HepG2 (cell line): ENCODE measurements around the gene ODAM. TPM values are rescaled to one million over a fixed set of nuclear protein-coding genes. Genes with fewer than 3 reads are reported as not detected.

ENCODE experiments used
- ASH2L ChIP-seq: fragments of 300-600, 200-600 bp; sonication (generic); IDR thresholded peaks from 2 replicates; pipeline ENCODE4 v1.7.0; 2017; ENCODE audit warnings: low read depth, mild to moderate bottlenecking, moderate library complexity, mixed read lengths, low read length; ENCODE audit not compliant: insufficient read length
- CHD2 ChIP-seq: IDR thresholded peaks from 2 replicates; pipeline ENCODE4 v1.6.1; 2011; ENCODE audit warnings: low read depth, low read length, improper control_type of control experiment
- ETS1 ChIP-seq: sonication (generic); formaldehyde crosslinking; IDR thresholded peaks from 2 replicates; pipeline ENCODE4 v1.4.0; 2020; ENCODE audit warnings: missing genetic modification reagents
- GPBP1L1 ChIP-seq: sonication (generic); formaldehyde crosslinking; IDR thresholded peaks from 2 replicates; pipeline ENCODE4 v1.5.0; 2020; ENCODE audit warnings: mild to moderate bottlenecking, missing genetic modification reagents
- MED8 ChIP-seq: sonication (generic); formaldehyde crosslinking; IDR thresholded peaks from 2 replicates; pipeline ENCODE4 v1.8.1; 2023; ENCODE audit warnings: mild to moderate bottlenecking, missing genetic modification reagents; ENCODE audit not compliant: insufficient replicate concordance
- MTA1 ChIP-seq: sonication (generic); formaldehyde crosslinking; IDR thresholded peaks from 2 replicates; pipeline ENCODE4 v1.4.0; 2020; ENCODE audit warnings: missing genetic modification reagents, mild to moderate bottlenecking, borderline replicate concordance
- PTBP1 ChIP-seq: fragments of 200-400 bp; formaldehyde crosslinking; IDR thresholded peaks from 2 replicates; pipeline ENCODE4 v1.6.1; 2018; ENCODE audit warnings: low read length, low read depth; ENCODE audit not compliant: poor library complexity, severe bottlenecking
- RAD21 ChIP-seq: fragments of 450-650 bp; formaldehyde crosslinking; IDR thresholded peaks from 2 replicates; pipeline ENCODE4 v1.5.0; 2020; ENCODE audit warnings: mild to moderate bottlenecking
- REST ChIP-seq, 2 experiments: IDR thresholded peaks; 2 replicates each; pipeline ENCODE4 v1.6.1; 2011 to 2012; ENCODE audit warnings: low read length in 2 of 2, borderline replicate concordance in 1 of 2, low read depth in 1 of 2, mild to moderate bottlenecking in 1 of 2, moderate library complexity in 1 of 2
- SP4 ChIP-seq: sonication (generic); formaldehyde crosslinking; IDR thresholded peaks from 2 replicates; pipeline ENCODE4 v1.8.1; 2023; ENCODE audit warnings: mild to moderate bottlenecking, missing genetic modification reagents
- TSC22D2 ChIP-seq: sonication (generic); formaldehyde crosslinking; IDR thresholded peaks from 2 replicates; pipeline ENCODE4 v1.5.1; 2020; ENCODE audit warnings: missing genetic modification reagents, mild to moderate bottlenecking, borderline replicate concordance
- ZBTB26 ChIP-seq: IDR thresholded peaks from 2 replicates; pipeline ENCODE4 v1.6.1; 2016; ENCODE audit warnings: missing compliant biosample characterization, missing genetic modification reagents, borderline replicate concordance
- ZIK1 ChIP-seq: sonication (generic); formaldehyde crosslinking; IDR thresholded peaks from 2 replicates; pipeline ENCODE4 v1.5.0; 2020; ENCODE audit warnings: mild to moderate bottlenecking, low read depth, missing genetic modification reagents, borderline replicate concordance
- ZNF121 ChIP-seq: sonication (generic); formaldehyde crosslinking; IDR thresholded peaks from 2 replicates; pipeline ENCODE4 v1.5.0; 2020; ENCODE audit warnings: mild to moderate bottlenecking, missing genetic modification reagents
- ZNF549 ChIP-seq: sonication (generic); formaldehyde crosslinking; IDR thresholded peaks from 2 replicates; pipeline ENCODE4 v1.5.0; 2020; ENCODE audit warnings: missing genetic modification reagents
- ZNF576 ChIP-seq: sonication (generic); formaldehyde crosslinking; IDR thresholded peaks from 2 replicates; pipeline ENCODE4 v1.4.0; 2020; ENCODE audit warnings: mild to moderate bottlenecking, missing genetic modification reagents
- ZNF747 ChIP-seq: sonication (generic); formaldehyde crosslinking; IDR thresholded peaks from 2 replicates; pipeline ENCODE4 v1.8.1; 2023; ENCODE audit warnings: missing genetic modification reagents, mild to moderate bottlenecking, borderline replicate concordance
- ZNF75D ChIP-seq: sonication (generic); formaldehyde crosslinking; IDR thresholded peaks from 2 replicates; pipeline ENCODE4 v1.8.1; 2023; ENCODE audit warnings: missing genetic modification reagents, mild to moderate bottlenecking, borderline replicate concordance
- ZNF773 ChIP-seq: sonication (generic); formaldehyde crosslinking; IDR thresholded peaks from 2 replicates; pipeline ENCODE4 v1.4.0; 2020; ENCODE audit warnings: missing genetic modification reagents, borderline replicate concordance
- polyA plus RNA-seq, 8 experiments: library from polyadenylated mRNA; depleted of rRNA in 3 of 8; stranded (reverse) in 7 of 8; unstranded in 1 of 8; fragments of >200 nt; fragmentation: Illumina TruSeq in 4 of 8; extraction: Trizol in 4 of 8; gene quantifications; 2 replicates each; pipeline versions ENCODE4 v1.2.1 to v1.2.3, GENCODE V29; 2011 to 2016; ENCODE audit warnings: low read depth in 4 of 8, missing spikeins in 1 of 8, mixed read lengths in 1 of 8; ENCODE audit not compliant: insufficient read depth in 1 of 8
- total RNA-seq, 5 experiments: library from RNA; depleted of rRNA; stranded (reverse); fragments of >200 nt; fragmentation: Illumina TruSeq; extraction: Trizol; gene quantifications; 2 replicates each; pipeline ENCODE4 v1.2.3, GENCODE V29; 2016; ENCODE audit warnings: low read depth in 1 of 5

ODAM gene
- total and polyA plus RNA-seq, 2 of the 13 experiments (the other 11 are each of a cell fraction or from before 2014, with no cell fraction given), result 94.6 to 115 TPM

GRCh38 chr4:70182517-70183167 is 12.9 kb upstream of the ODAM start (continued):
- no peak for TF ChIP-seq ETS1 (CRISPR knock-in tag)
- TF ChIP-seq ZNF549 (CRISPR knock-in tag), result no peak
- TF ChIP-seq GPBP1L1, result no peak
- TF ChIP-seq CHD2, result no peak
- no peak for TF ChIP-seq SP4
- no peak for TF ChIP-seq PTBP1
- TF ChIP-seq MTA1 (CRISPR knock-in tag), result no peak; the same call in 1 of the 2 replicates
- 0 out of 2 replicates have a peak, but pooled peaks have one; percentile 40 for TF ChIP-seq ZNF747 (CRISPR knock-in tag)
- TF ChIP-seq RAD21 (CRISPR knock-in tag), result no peak
- TF ChIP-seq ZIK1 (CRISPR knock-in tag), result no peak
- peak; percentile 94 for TF ChIP-seq ASH2L
- TF ChIP-seq TSC22D2, result 0 out of 2 replicates have a peak, but pooled peaks have one; percentile 56
- TF ChIP-seq ZNF121, result no peak
- TF ChIP-seq REST (IDR thresholded peaks at IDR 0.05; ENCODE audit: borderline replicate concordance in 1 of 2, low read depth in 1 of 2, low read length in 2 of 2), result peak in 1 of 2 experiments; percentile 65; a peak in 2 of 4 replicates
- TF ChIP-seq ZNF576 (CRISPR knock-in tag), result no peak
- TF ChIP-seq ZNF75D (CRISPR knock-in tag), result no peak
- peak; percentile 64 for TF ChIP-seq MED8 (CRISPR knock-in tag)
- no peak for TF ChIP-seq ZBTB26 (CRISPR knock-in tag)
- TF ChIP-seq ZNF773 (CRISPR knock-in tag), result no peak
